GM10266 (cell line): ENCODE measurements around the gene CASQ1.

Experiments used
- DNase-seq: peaks from one replicate; pipeline ENCODE4 v3.0.0; 2012; ENCODE audit errors: extremely low spot score
- TF ChIP-seq, protein P1 (sequence below): IDR thresholded peaks from 2 replicates; pipeline ENCODE4 v1.5.1; 2012; ENCODE audit warnings: mild to moderate bottlenecking, low read depth; ENCODE audit not compliant: control insufficient read depth, insufficient read depth; ENCODE audit errors: missing control alignments

CASQ1 gene

DNA sequence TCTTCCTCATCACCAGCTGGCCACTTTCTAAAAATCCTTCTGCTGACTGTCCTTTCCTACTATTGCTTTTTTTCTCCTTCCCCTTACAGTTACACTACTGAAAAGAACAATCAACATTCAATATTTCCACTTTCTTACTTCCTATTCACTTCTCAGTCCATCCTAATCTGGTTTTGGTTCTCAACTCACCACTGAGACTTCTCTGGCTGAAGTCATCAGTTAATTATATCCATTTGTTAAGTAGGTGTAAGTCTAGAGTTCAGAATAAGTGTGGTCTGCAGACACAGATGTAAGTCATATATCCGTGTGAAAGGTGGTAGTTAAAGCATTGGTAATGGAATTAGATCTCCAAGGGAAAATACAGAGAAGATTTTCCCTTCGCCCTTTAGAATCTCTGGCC is 36.2 kb downstream of the CASQ1 start:
- TF ChIP-seq, protein P1, sequence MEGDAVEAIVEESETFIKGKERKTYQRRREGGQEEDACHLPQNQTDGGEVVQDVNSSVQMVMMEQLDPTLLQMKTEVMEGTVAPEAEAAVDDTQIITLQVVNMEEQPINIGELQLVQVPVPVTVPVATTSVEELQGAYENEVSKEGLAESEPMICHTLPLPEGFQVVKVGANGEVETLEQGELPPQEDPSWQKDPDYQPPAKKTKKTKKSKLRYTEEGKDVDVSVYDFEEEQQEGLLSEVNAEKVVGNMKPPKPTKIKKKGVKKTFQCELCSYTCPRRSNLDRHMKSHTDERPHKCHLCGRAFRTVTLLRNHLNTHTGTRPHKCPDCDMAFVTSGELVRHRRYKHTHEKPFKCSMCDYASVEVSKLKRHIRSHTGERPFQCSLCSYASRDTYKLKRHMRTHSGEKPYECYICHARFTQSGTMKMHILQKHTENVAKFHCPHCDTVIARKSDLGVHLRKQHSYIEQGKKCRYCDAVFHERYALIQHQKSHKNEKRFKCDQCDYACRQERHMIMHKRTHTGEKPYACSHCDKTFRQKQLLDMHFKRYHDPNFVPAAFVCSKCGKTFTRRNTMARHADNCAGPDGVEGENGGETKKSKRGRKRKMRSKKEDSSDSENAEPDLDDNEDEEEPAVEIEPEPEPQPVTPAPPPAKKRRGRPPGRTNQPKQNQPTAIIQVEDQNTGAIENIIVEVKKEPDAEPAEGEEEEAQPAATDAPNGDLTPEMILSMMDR = no peak
- DNase-seq = peak; percentile 59

DNA sequence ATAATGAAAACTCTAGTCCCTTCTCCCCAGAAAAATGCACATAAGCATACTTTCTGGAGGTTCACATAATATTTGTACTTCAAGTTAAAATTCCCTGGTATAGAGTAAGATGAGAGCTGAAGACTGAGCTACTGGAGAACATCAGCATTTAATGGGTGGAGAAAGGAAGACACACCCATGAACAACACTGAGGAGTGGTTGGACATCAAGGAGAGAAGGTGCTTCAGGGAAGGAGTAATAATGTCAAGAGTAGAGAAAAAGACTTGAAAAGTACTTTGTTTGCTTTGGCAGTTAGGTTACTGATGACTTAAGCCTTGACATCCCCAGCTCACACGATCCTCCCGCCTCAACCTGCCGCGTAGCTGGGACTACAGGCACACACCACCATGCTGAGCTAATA is 36.7 kb downstream of the CASQ1 start:
- DNase-seq = no peak
- TF ChIP-seq, protein P1 = no peak

DNA sequence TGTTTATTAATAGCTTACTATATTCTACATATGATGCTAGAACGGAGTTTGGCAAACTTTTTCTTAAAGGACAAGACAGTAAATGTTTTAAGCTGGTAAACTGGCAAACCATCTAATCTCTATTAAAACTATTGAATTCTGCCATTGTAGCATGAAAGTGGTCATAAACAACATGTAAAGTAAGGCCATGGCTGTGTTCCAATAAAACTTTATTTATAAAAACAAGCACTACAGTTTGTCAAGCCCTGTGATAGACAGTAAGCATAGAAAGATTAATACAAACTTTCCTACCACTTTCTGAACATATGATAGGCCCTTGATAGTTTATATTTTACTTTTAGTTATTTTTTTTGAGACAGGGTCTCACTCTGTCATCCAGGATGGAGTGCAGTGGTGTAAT is 37.2 kb downstream of the CASQ1 start:
- TF ChIP-seq, protein P1 = no peak

DNA sequence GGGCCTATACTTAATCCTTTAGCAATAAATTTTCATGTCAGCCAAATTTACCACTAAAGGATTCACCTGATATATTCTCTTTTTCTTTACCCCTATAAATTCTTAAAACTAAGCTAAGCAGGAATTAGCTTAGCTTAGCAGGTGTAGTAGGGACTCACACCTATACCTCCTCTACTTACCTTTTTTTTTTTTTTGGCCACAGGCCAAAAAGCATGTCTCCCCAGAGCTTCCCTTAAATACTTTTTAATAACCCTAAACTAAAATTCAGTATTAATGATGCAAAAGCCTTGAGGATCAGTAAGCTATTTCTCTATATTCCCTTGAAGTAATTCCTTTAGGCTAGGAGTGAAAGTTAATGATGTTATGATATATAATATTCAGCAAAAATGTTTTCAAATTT is 38.1 kb downstream of the CASQ1 start:
- TF ChIP-seq, protein P1 = no peak
- DNase-seq = no peak

More for the DNA sequence above, 37.2 kb downstream of the CASQ1 start:
- no peak for DNase-seq

DNA sequence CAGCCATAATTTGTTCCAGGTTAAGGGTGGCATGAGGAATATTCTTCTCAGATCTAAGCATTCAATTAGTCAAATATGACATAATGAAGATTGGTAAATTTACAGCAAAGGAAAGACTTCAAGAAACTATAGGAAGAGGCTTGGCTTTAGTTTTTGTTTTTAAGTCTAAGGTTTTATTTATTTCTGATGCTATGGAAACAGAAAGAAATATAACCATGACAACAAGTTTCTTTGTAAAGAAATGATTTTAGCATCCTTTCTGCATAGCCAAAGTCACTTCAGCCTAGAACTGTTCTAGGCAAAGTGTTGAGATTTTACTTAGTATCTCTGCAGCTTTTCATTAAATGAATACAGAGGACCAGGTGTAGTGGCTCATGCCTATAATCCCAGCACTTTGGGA is 42.5 kb downstream of the CASQ1 start:
- DNase-seq = no peak
- TF ChIP-seq, protein P1 = no peak

DNA sequence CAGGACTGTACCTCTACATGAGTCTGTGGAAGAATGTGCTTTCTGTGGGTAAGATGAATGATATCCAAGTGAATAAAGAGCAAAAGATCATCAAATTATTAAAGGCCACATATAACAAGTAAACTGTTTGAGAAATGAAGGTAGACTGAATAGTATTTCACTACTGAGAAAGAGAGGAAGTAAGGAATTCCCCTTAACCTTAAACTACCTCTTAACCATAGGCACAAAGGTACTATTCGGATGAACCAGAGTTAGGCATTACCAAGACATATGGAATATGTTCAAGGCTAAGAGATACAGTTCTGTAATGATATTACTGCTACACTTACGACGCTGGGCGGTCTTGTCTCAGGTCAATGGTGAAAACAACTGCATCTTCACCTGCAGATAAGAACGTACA is 46.4 kb downstream of the CASQ1 start:
- TF ChIP-seq, protein P1 = no peak

DNA sequence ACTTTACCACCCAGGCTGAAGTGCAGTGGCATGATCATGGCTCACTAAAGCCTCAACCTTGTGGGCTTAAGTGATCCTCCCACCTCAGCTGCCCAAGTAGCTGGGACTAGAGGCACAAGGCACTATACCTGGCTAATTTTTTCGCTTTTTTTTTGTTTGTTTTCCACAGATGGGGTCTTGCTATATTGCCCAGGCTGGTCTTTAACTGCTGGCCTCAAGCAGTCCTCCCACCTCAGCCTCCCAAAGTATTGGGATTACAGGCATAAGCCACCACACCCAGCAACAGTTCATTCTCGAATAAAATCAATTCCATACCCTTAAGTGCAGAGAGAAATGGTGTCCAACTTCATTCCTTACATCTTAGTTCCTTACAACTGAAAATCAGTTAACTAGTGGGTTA is 47.2 kb downstream of the CASQ1 start:
- TF ChIP-seq, protein P1 = no peak
- no peak for DNase-seq

More for the DNA sequence above, 46.4 kb downstream of the CASQ1 start:
- DNase-seq = no peak
